Stimulated activated CD4-positive, alpha-beta T cell treated with anti-CD3 and anti-CD28 coated beads, Interleukin-12 subunit alpha, Interleukin-12 subunit beta, amount 100 ng/mL, for 4 hours (primary cell): Measurements from ENCODE around the gene RALGAPA2.
"Not testable (repeated sequence)": the region's sequence is repeated elsewhere in the genome, so short reads cannot be mapped to it uniquely, and the experiment has no call there.

ENCODE experiments used
- DNase-seq: peaks from one replicate; pipeline ENCODE4 v3.0.0-alpha.2; 2020

RALGAPA2 gene

GRCh38 chr20:20567712-20568111, 144.7 kb downstream of the RALGAPA2 start:
- no peak for DNase-seq

- DNase-seq: no peak
Observed at GRCh38 chr20:20566516-20566915, 145.9 kb downstream of the RALGAPA2 start.

- no peak for DNase-seq
Observed at GRCh38 chr20:20564279-20564678, 148.2 kb downstream of the RALGAPA2 start.

GRCh38 chr20:20562507-20562906, 149.9 kb downstream of the RALGAPA2 start:
- no peak for DNase-seq

- no peak for DNase-seq
Observed at GRCh38 chr20:20561841-20562240, 150.6 kb downstream of the RALGAPA2 start.

- DNase-seq: no peak
Observed at GRCh38 chr20:20561172-20561571, 151.3 kb downstream of the RALGAPA2 start.

- no peak for DNase-seq
Observed at GRCh38 chr20:20557406-20557805, 155.0 kb downstream of the RALGAPA2 start.

- DNase-seq: no peak
Observed at GRCh38 chr20:20555838-20556237, 156.6 kb downstream of the RALGAPA2 start.

GRCh38 chr20:20554951-20555350, 157.5 kb downstream of the RALGAPA2 start:
- no peak for DNase-seq

- no peak for DNase-seq
Observed at GRCh38 chr20:20553541-20553940, 158.9 kb downstream of the RALGAPA2 start.

GRCh38 chr20:20552076-20552475, 160.4 kb downstream of the RALGAPA2 start:
- no peak for DNase-seq

GRCh38 chr20:20551409-20551808, 161.0 kb downstream of the RALGAPA2 start:
- no peak for DNase-seq

GRCh38 chr20:20549704-20550103, 162.7 kb downstream of the RALGAPA2 start:
- DNase-seq: no peak

- no peak for DNase-seq
Observed at GRCh38 chr20:20549267-20549612, 163.2 kb downstream of the RALGAPA2 start.

- no peak for DNase-seq
Observed at GRCh38 chr20:20548527-20549266, 163.7 kb downstream of the RALGAPA2 start.

GRCh38 chr20:20547876-20548266, 164.6 kb downstream of the RALGAPA2 start:
- DNase-seq: no peak

GRCh38 chr20:20547221-20547875, 165.1 kb downstream of the RALGAPA2 start:
- no peak for DNase-seq

GRCh38 chr20:20546402-20546801, 166.0 kb downstream of the RALGAPA2 start:
- no peak for DNase-seq

- not testable (repeated sequence) for DNase-seq
Observed at GRCh38 chr20:20543348-20543747, 169.1 kb downstream of the RALGAPA2 start.

- no peak for DNase-seq
Observed at GRCh38 chr20:20536240-20536933, 176.1 kb downstream of the RALGAPA2 start.

GRCh38 chr20:20535051-20535450, 177.4 kb downstream of the RALGAPA2 start:
- DNase-seq: no peak

GRCh38 chr20:20531283-20531682, 181.2 kb downstream of the RALGAPA2 start:
- DNase-seq: no peak

GRCh38 chr20:20530428-20531151, 181.9 kb downstream of the RALGAPA2 start:
- DNase-seq: no peak
